Stomach smooth muscle (tissue), 2 donors: ENCODE measurements around the gene PTPRU.
"Not testable (repeated sequence)": the region's sequence is repeated elsewhere in the genome, so short reads cannot be mapped to it uniquely, and the experiment has no call there.

Experiments used
- H3K27ac ChIP-seq: one replicate; pipeline ENCODE4 v1.7.0; 2013; ENCODE audit warnings: mild to moderate bottlenecking, low read length, inconsistent platforms
- H3K27me3 ChIP-seq, 2 donors: one replicate each; pipeline ENCODE4 v1.7.0; 2013; ENCODE audit warnings: low read length in 2 of 2; ENCODE audit not compliant: insufficient read depth in 2 of 2, control insufficient read depth in 1 of 2
- H3K36me3 ChIP-seq, 2 donors: one replicate each; pipeline ENCODE4 v1.7.0; 2013; ENCODE audit warnings: low read length in 2 of 2; ENCODE audit not compliant: control insufficient read depth in 2 of 2, insufficient read depth in 2 of 2
- H3K4me1 ChIP-seq: one replicate; pipeline ENCODE4 v1.7.0; 2013; ENCODE audit warnings: low read length; ENCODE audit not compliant: control insufficient read depth, insufficient read depth
- H3K4me3 ChIP-seq, 2 donors: one replicate each; pipeline ENCODE4 v1.7.0; 2013; ENCODE audit warnings: low read length in 2 of 2
- H3K9ac ChIP-seq, 2 donors: one replicate each; pipeline ENCODE4 v1.7.0; 2013; ENCODE audit warnings: low read length in 2 of 2, mild to moderate bottlenecking in 1 of 2
- H3K9me3 ChIP-seq, 2 donors: one replicate each; pipeline ENCODE4 v1.7.0; 2013; ENCODE audit warnings: low read length in 2 of 2; ENCODE audit not compliant: control insufficient read depth in 2 of 2
- donor health status: healthy.
- donor health status: Pancreatic carcinoma.

Gene PTPRU

GRCh38 chr1:29291756-29292155 lies 55.4 kb downstream of the PTPRU start:
- peaks cover 0 to 2% of the 10 kb centered on the region in 2 donors for H3K36me3 ChIP-seq
- H3K4me3 ChIP-seq = no peak overlapping the region
- peaks cover 8% of the 10 kb centered on the region for H3K4me1 ChIP-seq
- no peak overlapping the region for H3K9ac ChIP-seq
- H3K9me3 ChIP-seq = no peaks in the 10 kb centered on the region
- no peaks in the 10 kb centered on the region for H3K27me3 ChIP-seq
- H3K27ac ChIP-seq = no peak overlapping the region

- Histone ChIP-seq H3K27ac (no peak overlapping the region), H3K9ac (no peak overlapping the region), H3K36me3 (peaks cover 0 to 2% of the 10 kb centered on the region in 2 donors), H3K27me3 (no peaks in the 10 kb centered on the region), H3K9me3 (no peaks in the 10 kb centered on the region), H3K4me1 (peaks cover 4% of the 10 kb centered on the region), H3K4me3 (no peak overlapping the region)
Observed at GRCh38 chr1:29292344-29292743, 56.0 kb downstream of the PTPRU start.

- peaks cover 0 to 5% of the 10 kb centered on the region in 2 donors for H3K36me3 ChIP-seq
- no peaks in the 10 kb centered on the region for H3K27me3 ChIP-seq
- no peak overlapping the region for H3K9ac ChIP-seq
- H3K4me3 ChIP-seq = no peak overlapping the region
- H3K27ac ChIP-seq = no peak overlapping the region
- no peaks in the 10 kb centered on the region for H3K9me3 ChIP-seq
- H3K4me1 ChIP-seq = no peaks in the 10 kb centered on the region
Observed at GRCh38 chr1:29297450-29297849, 61.1 kb downstream of the PTPRU start.

DNA sequence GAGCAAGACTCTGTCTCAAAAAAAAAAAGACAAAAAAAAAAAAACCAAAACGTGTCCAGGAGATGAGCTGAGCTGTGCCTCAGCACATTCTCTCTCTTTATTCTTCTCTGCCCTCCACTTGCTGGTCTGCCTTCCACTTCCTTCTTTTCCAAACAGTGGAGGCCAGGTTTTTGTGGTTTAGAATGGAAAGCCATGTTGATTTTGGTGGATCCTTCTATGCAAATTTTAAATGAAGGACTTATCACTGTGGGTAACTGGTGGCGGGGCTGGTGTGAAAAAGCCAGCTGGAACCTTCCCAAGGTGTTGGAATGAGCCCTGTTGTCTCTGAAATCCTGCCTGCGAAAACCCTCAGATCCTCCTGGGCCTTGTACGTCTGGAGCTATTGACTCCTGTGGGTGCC lies 61.9 kb downstream of the PTPRU start:
- H3K36me3 ChIP-seq = peaks cover 0 to 5% of the 10 kb centered on the region in 2 donors

DNA sequence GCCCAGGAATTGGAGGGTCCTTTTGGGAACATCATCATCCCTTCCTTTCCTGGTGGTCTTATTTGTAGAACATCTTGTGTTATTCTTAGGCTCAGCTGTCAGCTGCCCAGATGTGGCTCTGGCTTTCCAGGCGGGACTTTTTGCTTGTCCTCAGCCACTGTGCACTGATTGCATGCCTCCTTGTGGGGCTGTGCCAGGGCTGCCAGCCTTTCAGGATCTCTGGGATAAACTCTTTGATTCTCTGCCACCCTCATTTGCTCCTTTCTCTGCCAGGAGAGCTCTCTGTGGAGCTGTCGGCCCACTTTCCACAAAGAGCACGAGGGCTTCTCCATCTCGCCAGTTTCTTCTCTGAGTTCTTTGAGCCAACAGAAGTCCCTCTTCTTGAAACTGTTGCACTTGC lies 63.1 kb downstream of the PTPRU start:
- no peak overlapping the region for H3K4me3 ChIP-seq
- no peaks in the 10 kb centered on the region for H3K9me3 ChIP-seq
- H3K27ac ChIP-seq = no peak overlapping the region
- H3K9ac ChIP-seq = no peak overlapping the region
- H3K27me3 ChIP-seq = no peaks in the 10 kb centered on the region
- peaks cover 0 to 11% of the 10 kb centered on the region in 2 donors for H3K36me3 ChIP-seq
- no peaks in the 10 kb centered on the region for H3K4me1 ChIP-seq

More for the DNA sequence above, 61.9 kb downstream of the PTPRU start:
- Histone ChIP-seq H3K9me3 (no peaks in the 10 kb centered on the region), H3K9ac (no peak overlapping the region), H3K27ac (no peak overlapping the region), H3K4me3 (no peak overlapping the region), H3K4me1 (no peaks in the 10 kb centered on the region), H3K27me3 (no peaks in the 10 kb centered on the region)

GRCh38 chr1:29301732-29302131 lies 65.4 kb downstream of the PTPRU start:
- not testable (repeated sequence) for H3K4me1 ChIP-seq

DNA sequence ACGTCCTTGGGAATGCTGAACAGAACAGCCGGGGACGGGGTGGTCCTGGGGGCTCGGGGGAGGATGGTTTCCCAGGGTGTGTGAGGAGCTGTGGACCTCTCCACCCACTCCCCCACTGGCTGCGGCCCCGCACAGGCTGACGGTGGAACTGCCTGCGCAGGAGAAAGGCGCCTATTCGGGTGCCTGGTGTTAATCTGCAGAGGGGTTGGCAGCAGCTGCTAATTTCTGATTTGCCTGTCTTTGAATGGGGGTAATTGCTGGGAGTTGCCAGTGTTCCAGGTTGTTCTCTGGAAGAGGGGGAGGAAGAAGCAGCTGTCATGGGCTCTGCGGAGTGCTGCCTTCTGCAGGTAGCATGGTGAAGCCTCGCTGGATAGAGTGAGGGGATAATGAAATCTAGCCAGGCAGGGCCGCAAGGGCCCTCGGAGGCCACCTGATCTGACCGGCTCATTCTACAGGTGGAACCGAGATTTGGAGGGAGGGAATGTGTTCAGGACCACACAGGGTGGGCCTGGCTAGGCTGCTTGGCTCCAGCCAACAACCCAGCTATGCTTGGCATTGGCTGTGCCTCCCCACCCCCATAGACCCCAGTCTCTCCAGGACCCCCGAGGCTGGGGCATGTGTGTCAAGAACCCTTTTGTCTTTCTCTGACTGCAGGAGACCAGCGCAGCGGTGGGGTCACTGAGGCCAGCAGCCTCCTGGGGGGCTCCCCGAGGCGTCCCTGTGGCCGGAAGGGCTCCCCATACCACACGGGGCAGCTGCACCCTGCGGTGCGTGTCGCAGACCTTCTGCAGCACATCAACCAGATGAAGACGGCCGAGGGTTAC lies 67.1 kb downstream of the PTPRU start:
- H3K9ac ChIP-seq = no peak overlapping the region
- H3K4me3 ChIP-seq = no peak overlapping the region
- H3K36me3 ChIP-seq = peaks cover 0 to 15% of the 10 kb centered on the region in 2 donors
- no peaks in the 10 kb centered on the region for H3K9me3 ChIP-seq
- no peaks in the 10 kb centered on the region for H3K27me3 ChIP-seq
- H3K27ac ChIP-seq = no peak overlapping the region
- H3K4me1 ChIP-seq = no peaks in the 10 kb centered on the region

More at GRCh38 chr1:29301732-29302131, 65.4 kb downstream of the PTPRU start:
- not testable (repeated sequence) for H3K27me3 ChIP-seq, H3K27ac ChIP-seq, H3K9me3 ChIP-seq, H3K4me3 ChIP-seq, H3K9ac ChIP-seq
- H3K36me3 ChIP-seq = peaks cover 0 to 15% of the 10 kb centered on the region in 2 donors

- no peak overlapping the region for H3K4me3 ChIP-seq
Observed at GRCh38 chr1:29304025-29304684, 67.8 kb downstream of the PTPRU start.

GRCh38 chr1:29305943-29306342 lies 69.6 kb downstream of the PTPRU start:
- Histone ChIP-seq H3K4me3 (no peak overlapping the region), H3K9me3 (no peaks in the 10 kb centered on the region), H3K36me3 (peaks cover 0 to 11% of the 10 kb centered on the region in 2 donors), H3K9ac (no peak overlapping the region), H3K4me1 (no peaks in the 10 kb centered on the region), H3K27ac (no peak overlapping the region), H3K27me3 (no peaks in the 10 kb centered on the region)

More at GRCh38 chr1:29304025-29304684, 67.8 kb downstream of the PTPRU start:
- Histone ChIP-seq H3K9ac (no peak overlapping the region), H3K4me1 (no peaks in the 10 kb centered on the region), H3K27ac (no peak overlapping the region), H3K27me3 (no peaks in the 10 kb centered on the region), H3K36me3 (peaks cover 0 to 15% of the 10 kb centered on the region in 2 donors), H3K9me3 (no peaks in the 10 kb centered on the region)

DNA sequence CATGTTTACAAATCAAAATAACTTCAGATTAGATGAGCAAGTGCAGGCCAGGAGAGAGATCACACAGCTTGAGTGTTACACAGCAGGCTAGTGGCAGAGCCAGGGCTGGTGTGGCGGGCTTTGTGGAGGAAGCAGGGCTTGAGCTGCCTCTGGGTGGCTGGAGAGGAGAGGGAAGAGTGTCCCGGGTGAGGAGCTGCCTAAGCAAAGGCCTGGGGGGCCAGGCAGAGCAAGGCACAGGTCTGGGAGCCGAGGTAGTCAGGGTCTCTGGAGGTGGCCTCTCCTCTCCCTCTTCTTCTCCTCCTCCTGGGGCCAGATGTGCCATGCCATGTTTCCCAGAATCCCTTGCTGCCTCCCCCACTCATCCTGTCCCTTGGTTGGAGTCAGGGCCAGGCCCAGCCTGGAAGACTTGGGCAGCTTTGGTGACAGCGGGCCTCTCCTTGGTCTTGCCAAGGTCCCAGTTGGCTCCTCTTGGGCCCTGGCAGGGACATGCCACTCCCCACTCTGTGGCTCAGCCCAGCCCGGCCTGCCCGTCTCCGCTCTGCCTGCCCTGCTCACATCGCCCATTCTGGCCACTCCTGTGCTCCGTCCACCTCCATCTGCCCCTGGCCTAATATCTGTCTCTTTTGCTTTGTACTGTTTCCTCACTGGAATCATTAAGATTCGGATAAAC lies 70.3 kb downstream of the PTPRU start:
- Histone ChIP-seq H3K36me3 (peaks cover 0 to 14% of the 10 kb centered on the region in 2 donors), H3K27me3 (no peaks in the 10 kb centered on the region), H3K4me1 (no peaks in the 10 kb centered on the region), H3K9me3 (no peaks in the 10 kb centered on the region), H3K4me3 (no peak overlapping the region), H3K27ac (no peak overlapping the region), H3K9ac (no peak overlapping the region)
